Measurements from ENCODE around the gene CADM1. TPM values are rescaled to one million over a fixed set of nuclear protein-coding genes. Genes with fewer than 3 reads are reported as not detected.

CADM1 gene
- total RNA-seq, 1 donor = 86.5 TPM

- no peak overlapping the region for H3K4me2 ChIP-seq (ENCODE audit: insufficient read depth, low read length)
- H2AFZ ChIP-seq (ENCODE audit: low read length) = no peak overlapping the region
- no peak for DNase-seq (ENCODE audit: insufficient read length, low spot score, missing footprints)
- no peak overlapping the region for H3K4me3 ChIP-seq (ENCODE audit: insufficient read depth, low read length)
- no peaks in the 10 kb centered on the region for H3K9me3 ChIP-seq (ENCODE audit: low read depth, low read length)
- H4K20me1 ChIP-seq (ENCODE audit: insufficient read depth, low read length) = no peaks in the 10 kb centered on the region
- no peaks in the 10 kb centered on the region for H3K79me2 ChIP-seq (ENCODE audit: insufficient read depth, low read length)
- no peak overlapping the region for H3K27ac ChIP-seq (ENCODE audit: low read depth, low read length)
- no peaks in the 10 kb centered on the region for H3K36me3 ChIP-seq (ENCODE audit: insufficient read depth, low read length)
- no peaks in the 10 kb centered on the region for H3K27me3 ChIP-seq (ENCODE audit: insufficient read depth, low read length)
- no peaks in the 10 kb centered on the region for H3K4me1 ChIP-seq (ENCODE audit: insufficient read depth, low read length)
- TF ChIP-seq, protein P1, sequence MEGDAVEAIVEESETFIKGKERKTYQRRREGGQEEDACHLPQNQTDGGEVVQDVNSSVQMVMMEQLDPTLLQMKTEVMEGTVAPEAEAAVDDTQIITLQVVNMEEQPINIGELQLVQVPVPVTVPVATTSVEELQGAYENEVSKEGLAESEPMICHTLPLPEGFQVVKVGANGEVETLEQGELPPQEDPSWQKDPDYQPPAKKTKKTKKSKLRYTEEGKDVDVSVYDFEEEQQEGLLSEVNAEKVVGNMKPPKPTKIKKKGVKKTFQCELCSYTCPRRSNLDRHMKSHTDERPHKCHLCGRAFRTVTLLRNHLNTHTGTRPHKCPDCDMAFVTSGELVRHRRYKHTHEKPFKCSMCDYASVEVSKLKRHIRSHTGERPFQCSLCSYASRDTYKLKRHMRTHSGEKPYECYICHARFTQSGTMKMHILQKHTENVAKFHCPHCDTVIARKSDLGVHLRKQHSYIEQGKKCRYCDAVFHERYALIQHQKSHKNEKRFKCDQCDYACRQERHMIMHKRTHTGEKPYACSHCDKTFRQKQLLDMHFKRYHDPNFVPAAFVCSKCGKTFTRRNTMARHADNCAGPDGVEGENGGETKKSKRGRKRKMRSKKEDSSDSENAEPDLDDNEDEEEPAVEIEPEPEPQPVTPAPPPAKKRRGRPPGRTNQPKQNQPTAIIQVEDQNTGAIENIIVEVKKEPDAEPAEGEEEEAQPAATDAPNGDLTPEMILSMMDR (IDR thresholded peaks at IDR 0.05; ENCODE audit: extremely low read depth, low read depth, low read length) = no peak
These were observed 80.3 kb downstream of the CADM1 start for GRCh38 chr11:115423728-115424459.

DNA sequence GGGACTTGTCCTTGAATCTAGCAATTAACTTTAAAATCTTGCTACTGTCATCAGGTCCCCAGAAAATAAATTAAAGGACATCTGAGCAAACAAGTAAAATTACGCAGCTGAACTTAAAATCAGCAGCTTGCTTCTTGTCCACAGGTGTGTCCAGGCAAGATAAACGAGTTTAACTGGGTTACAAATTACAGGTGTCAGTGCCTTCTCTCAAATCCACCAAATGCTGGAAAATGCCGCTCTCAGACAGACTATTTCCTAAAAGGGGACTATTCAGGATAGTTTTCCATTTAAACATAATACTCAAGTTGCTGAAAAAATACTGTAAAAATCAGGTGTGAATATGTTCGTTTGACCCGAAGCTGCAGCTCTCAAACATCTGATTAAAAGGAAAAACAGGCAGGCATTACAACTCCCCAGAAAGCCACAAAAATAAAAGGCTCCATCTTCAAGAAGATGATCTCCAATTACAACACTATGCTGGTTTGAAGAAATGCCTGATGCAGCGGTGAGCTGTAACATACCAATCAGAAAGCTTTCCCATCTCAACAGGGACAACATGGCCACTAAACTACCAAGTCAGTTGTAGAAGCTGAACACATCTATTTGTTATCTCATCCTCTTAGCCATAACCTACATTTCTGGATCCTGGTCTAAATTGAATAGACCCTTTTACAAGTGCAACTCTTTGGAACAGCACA is 82.1 kb downstream of the CADM1 start:
- DNase-seq (ENCODE audit: insufficient read length, low spot score, missing footprints) = no peak
- no peak overlapping the region for H3K4me3 ChIP-seq (ENCODE audit: insufficient read depth, low read length)
- H3K79me2 ChIP-seq (ENCODE audit: insufficient read depth, low read length) = no peaks in the 10 kb centered on the region
- TF ChIP-seq, protein P1 (IDR thresholded peaks at IDR 0.05; ENCODE audit: extremely low read depth, low read depth, low read length) = no peak
- no peaks in the 10 kb centered on the region for H4K20me1 ChIP-seq (ENCODE audit: insufficient read depth, low read length)
- no peaks in the 10 kb centered on the region for H3K27me3 ChIP-seq (ENCODE audit: insufficient read depth, low read length)
- H3K36me3 ChIP-seq (ENCODE audit: insufficient read depth, low read length) = no peaks in the 10 kb centered on the region
- no peak overlapping the region for H2AFZ ChIP-seq (ENCODE audit: low read length)
- no peak overlapping the region for H3K4me2 ChIP-seq (ENCODE audit: insufficient read depth, low read length)
- no peaks in the 10 kb centered on the region for H3K9me3 ChIP-seq (ENCODE audit: low read depth, low read length)
- no peak overlapping the region for H3K27ac ChIP-seq (ENCODE audit: low read depth, low read length)
- H3K4me1 ChIP-seq (ENCODE audit: insufficient read depth, low read length) = no peaks in the 10 kb centered on the region

DNA sequence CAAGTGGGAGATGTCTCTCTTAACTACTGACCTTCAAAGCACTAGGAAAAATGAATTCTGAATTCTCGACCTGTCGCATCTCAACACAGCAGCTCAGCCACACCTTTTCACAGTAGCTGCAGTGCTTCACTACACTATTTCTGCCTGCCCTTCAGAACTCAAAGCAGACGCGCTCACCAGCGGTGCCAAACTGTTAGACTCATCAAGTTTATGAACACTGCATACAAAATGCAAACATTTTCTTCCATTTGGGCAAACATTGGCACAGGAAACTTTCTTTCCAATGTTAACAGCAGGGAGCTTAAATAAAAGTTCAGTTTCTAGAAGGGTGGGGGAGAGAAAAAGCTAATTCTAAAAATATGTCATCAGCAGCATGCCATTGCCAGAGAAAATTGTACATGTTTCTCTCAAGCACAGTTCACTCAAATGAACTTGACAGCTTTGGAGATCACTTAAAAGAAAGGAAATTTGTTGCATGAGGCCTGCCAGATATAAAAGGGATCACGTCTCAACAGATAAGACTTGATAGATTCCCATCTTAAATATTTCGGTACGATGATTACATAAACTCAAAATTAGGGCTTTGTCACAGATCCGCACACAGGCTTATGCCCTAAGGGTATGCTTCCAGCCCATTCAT is 82.7 kb downstream of the CADM1 start:
- Histone ChIP-seq H3K9me3 (ENCODE audit: low read depth, low read length) (no peaks in the 10 kb centered on the region), H3K36me3 (ENCODE audit: insufficient read depth, low read length) (no peaks in the 10 kb centered on the region), H3K79me2 (ENCODE audit: insufficient read depth, low read length) (no peaks in the 10 kb centered on the region), H3K27me3 (ENCODE audit: insufficient read depth, low read length) (no peaks in the 10 kb centered on the region), H3K27ac (ENCODE audit: low read depth, low read length) (no peak overlapping the region), H4K20me1 (ENCODE audit: insufficient read depth, low read length) (no peaks in the 10 kb centered on the region), H3K4me3 (ENCODE audit: insufficient read depth, low read length) (no peak overlapping the region), H3K4me1 (ENCODE audit: insufficient read depth, low read length) (no peaks in the 10 kb centered on the region), H3K4me2 (ENCODE audit: insufficient read depth, low read length) (no peak overlapping the region), H2AFZ (ENCODE audit: low read length) (no peak overlapping the region)
- TF ChIP-seq, protein P1 (IDR thresholded peaks at IDR 0.05; ENCODE audit: extremely low read depth, low read depth, low read length) = no peak
- DNase-seq (ENCODE audit: insufficient read length, low spot score, missing footprints) = no peak

DNA sequence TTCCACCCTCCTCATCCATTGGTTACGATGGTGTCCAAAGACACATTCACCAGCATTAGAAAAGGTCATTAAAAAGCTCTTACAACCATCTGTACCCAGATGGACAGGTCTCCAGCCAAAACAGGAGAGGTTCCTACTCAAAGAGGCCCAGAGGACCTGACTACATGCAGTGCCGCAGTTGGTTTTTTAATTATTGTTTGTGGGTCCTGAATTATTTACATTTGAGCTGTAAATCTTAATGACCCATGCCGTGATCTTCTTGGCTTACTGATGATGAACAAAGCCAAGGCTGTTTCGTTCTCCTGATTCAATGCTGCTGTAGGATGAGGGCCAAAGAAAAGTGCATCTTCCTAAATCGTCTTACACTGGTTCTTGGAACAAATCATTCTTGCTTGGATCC is 83.7 kb downstream of the CADM1 start:
- no peaks in the 10 kb centered on the region for H4K20me1 ChIP-seq (ENCODE audit: insufficient read depth, low read length)
- H3K9me3 ChIP-seq (ENCODE audit: low read depth, low read length) = no peaks in the 10 kb centered on the region
- TF ChIP-seq, protein P1 (IDR thresholded peaks at IDR 0.05; ENCODE audit: extremely low read depth, low read depth, low read length) = no peak

More for the DNA sequence above, 83.7 kb downstream of the CADM1 start:
- DNase-seq (ENCODE audit: insufficient read length, low spot score, missing footprints) = no peak
- Histone ChIP-seq H2AFZ (ENCODE audit: low read length) (no peak overlapping the region), H3K27me3 (ENCODE audit: insufficient read depth, low read length) (no peaks in the 10 kb centered on the region), H3K4me1 (ENCODE audit: insufficient read depth, low read length) (no peaks in the 10 kb centered on the region), H3K4me3 (ENCODE audit: insufficient read depth, low read length) (no peak overlapping the region), H3K79me2 (ENCODE audit: insufficient read depth, low read length) (no peaks in the 10 kb centered on the region), H3K4me2 (ENCODE audit: insufficient read depth, low read length) (no peak overlapping the region), H3K36me3 (ENCODE audit: insufficient read depth, low read length) (no peaks in the 10 kb centered on the region), H3K27ac (ENCODE audit: low read depth, low read length) (no peak overlapping the region)

Data from osteoblast (primary cell).